HepG2 (cell line): ENCODE data around the gene INSRR.

Source experiments
- CC2D1A ChIP-seq: sonication (generic); formaldehyde crosslinking; IDR thresholded peaks from 2 replicates; pipeline ENCODE4 v1.8.1; 2023; ENCODE audit warnings: mild to moderate bottlenecking, missing genetic modification reagents
- CEBPB ChIP-seq: IDR thresholded peaks from 2 replicates; pipeline ENCODE4 v1.6.1; 2011; ENCODE audit warnings: low read depth, low read length, improper control_type of control experiment, borderline replicate concordance
- FLYWCH1 ChIP-seq: sonication (generic); formaldehyde crosslinking; IDR thresholded peaks from 2 replicates; pipeline ENCODE4 v1.8.1; 2023; ENCODE audit warnings: mild to moderate bottlenecking, missing genetic modification reagents
- JUND ChIP-seq: sonication (generic); formaldehyde crosslinking; IDR thresholded peaks from 2 replicates; pipeline ENCODE4 v1.8.0; 2022; ENCODE audit warnings: mild to moderate bottlenecking, missing genetic modification reagents
- TF ChIP-seq, protein P1 (sequence below): sonication (generic); formaldehyde crosslinking; IDR thresholded peaks from 2 replicates; pipeline ENCODE4 v1.5.0; 2020; ENCODE audit warnings: mild to moderate bottlenecking, missing genetic modification reagents, moderate library complexity
- TF ChIP-seq, protein P2 (sequence below): sonication (generic); formaldehyde crosslinking; IDR thresholded peaks from one replicate; pipeline ENCODE4 v1.5.1; 2020; ENCODE audit warnings: mild to moderate bottlenecking, missing genetic modification reagents; ENCODE audit errors: not compliant biosample characterization
- TF ChIP-seq, protein P3 (sequence below): sonication (generic); formaldehyde crosslinking; conservative IDR thresholded peaks from 2 replicates; pipeline ENCODE4 v1.4.0; 2020; ENCODE audit warnings: missing genetic modification reagents
- TF ChIP-seq, protein P4 (sequence below): sonication (generic); formaldehyde crosslinking; IDR thresholded peaks from 2 replicates; pipeline ENCODE4 v1.4.0; 2020; ENCODE audit warnings: missing genetic modification reagents, borderline replicate concordance

DNA sequence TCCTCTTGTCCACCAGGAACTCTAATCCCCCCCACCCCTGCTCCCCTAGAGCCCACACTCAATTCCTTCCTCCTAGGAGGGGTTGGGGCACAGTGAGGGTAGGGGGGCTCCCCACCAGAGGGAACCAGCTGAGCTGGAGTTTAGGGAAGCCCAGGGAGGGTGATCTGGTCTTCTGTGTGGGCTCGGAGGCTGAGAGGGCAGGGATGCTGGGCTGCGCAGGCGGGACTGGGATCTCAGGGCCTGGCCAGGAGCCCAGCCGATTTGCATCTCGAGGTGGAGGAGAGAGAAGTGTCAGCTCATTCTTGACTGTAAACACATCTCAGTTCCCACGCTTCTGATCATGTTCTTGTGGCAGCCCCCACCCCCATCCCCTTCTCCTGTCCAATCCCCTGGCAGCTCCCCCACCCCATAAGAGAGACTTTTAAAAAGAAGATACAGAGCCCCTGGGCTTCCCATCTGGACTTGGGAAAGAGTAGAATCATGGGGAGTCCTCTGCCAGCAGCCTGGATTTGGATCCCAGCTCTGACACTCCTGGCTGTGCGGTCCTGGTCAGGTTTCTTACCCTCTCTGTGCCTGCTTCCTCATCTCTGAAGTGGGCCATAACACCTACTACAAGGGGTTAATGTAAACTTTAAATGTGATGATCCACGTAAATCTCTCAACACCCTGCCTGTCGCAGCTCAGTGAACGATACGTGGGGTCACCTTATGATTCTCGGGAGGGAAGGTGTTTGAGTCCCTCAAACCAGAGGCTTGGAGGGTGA is 41.2 kb upstream of the INSRR start:
- TF ChIP-seq CEBPB (no peak), CC2D1A (CRISPR knock-in tag) (no peak), FLYWCH1 (CRISPR knock-in tag) (no peak), JUND (CRISPR knock-in tag) (no peak)
- TF ChIP-seq, protein P1, sequence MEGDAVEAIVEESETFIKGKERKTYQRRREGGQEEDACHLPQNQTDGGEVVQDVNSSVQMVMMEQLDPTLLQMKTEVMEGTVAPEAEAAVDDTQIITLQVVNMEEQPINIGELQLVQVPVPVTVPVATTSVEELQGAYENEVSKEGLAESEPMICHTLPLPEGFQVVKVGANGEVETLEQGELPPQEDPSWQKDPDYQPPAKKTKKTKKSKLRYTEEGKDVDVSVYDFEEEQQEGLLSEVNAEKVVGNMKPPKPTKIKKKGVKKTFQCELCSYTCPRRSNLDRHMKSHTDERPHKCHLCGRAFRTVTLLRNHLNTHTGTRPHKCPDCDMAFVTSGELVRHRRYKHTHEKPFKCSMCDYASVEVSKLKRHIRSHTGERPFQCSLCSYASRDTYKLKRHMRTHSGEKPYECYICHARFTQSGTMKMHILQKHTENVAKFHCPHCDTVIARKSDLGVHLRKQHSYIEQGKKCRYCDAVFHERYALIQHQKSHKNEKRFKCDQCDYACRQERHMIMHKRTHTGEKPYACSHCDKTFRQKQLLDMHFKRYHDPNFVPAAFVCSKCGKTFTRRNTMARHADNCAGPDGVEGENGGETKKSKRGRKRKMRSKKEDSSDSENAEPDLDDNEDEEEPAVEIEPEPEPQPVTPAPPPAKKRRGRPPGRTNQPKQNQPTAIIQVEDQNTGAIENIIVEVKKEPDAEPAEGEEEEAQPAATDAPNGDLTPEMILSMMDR (CRISPR knock-in tag), result no peak
- TF ChIP-seq, protein P2, sequence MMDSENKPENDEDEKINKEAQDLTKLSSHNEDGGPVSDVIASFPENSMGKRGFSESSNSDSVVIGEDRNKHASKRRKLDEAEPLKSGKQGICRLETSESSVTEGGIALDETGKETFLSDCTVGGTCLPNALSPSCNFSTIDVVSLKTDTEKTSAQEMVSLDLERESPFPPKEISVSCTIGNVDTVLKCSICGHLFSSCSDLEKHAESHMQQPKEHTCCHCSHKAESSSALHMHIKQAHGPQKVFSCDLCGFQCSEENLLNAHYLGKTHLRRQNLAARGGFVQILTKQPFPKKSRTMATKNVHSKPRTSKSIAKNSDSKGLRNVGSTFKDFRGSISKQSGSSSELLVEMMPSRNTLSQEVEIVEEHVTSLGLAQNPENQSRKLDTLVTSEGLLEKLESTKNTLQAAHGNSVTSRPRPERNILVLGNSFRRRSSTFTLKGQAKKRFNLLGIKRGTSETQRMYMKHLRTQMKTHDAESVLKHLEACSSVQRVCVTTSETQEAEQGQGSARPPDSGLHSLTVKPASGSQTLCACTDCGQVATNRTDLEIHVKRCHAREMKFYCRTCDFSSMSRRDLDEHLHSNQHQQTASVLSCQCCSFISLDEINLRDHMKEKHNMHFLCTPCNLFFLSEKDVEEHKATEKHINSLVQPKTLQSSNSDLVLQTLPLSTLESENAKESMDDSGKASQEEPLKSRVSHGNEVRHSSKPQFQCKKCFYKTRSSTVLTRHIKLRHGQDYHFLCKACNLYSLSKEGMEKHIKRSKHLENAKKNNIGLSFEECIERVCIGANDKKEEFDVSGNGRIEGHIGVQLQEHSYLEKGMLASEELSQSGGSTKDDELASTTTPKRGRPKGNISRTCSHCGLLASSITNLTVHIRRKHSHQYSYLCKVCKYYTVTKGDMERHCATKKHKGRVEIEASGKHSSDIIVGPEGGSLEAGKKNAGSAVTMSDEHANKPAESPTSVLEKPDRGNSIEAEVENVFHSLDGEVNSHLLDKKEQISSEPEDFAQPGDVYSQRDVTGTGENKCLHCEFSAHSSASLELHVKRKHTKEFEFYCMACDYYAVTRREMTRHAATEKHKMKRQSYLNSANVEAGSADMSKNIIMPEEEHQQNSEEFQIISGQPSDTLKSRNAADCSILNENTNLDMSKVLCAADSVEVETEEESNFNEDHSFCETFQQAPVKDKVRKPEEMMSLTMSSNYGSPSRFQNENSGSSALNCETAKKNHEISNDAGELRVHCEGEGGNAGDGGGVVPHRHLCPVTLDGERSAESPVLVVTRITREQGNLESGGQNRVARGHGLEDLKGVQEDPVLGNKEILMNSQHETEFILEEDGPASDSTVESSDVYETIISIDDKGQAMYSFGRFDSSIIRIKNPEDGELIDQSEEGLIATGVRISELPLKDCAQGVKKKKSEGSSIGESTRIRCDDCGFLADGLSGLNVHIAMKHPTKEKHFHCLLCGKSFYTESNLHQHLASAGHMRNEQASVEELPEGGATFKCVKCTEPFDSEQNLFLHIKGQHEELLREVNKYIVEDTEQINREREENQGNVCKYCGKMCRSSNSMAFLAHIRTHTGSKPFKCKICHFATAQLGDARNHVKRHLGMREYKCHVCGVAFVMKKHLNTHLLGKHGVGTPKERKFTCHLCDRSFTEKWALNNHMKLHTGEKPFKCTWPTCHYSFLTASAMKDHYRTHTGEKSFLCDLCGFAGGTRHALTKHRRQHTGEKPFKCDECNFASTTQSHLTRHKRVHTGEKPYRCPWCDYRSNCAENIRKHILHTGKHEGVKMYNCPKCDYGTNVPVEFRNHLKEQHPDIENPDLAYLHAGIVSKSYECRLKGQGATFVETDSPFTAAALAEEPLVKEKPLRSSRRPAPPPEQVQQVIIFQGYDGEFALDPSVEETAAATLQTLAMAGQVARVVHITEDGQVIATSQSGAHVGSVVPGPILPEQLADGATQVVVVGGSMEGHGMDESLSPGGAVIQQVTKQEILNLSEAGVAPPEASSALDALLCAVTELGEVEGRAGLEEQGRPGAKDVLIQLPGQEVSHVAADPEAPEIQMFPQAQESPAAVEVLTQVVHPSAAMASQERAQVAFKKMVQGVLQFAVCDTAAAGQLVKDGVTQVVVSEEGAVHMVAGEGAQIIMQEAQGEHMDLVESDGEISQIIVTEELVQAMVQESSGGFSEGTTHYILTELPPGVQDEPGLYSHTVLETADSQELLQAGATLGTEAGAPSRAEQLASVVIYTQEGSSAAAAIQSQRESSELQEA (CRISPR knock-in tag), result no peak
- TF ChIP-seq, protein P3, sequence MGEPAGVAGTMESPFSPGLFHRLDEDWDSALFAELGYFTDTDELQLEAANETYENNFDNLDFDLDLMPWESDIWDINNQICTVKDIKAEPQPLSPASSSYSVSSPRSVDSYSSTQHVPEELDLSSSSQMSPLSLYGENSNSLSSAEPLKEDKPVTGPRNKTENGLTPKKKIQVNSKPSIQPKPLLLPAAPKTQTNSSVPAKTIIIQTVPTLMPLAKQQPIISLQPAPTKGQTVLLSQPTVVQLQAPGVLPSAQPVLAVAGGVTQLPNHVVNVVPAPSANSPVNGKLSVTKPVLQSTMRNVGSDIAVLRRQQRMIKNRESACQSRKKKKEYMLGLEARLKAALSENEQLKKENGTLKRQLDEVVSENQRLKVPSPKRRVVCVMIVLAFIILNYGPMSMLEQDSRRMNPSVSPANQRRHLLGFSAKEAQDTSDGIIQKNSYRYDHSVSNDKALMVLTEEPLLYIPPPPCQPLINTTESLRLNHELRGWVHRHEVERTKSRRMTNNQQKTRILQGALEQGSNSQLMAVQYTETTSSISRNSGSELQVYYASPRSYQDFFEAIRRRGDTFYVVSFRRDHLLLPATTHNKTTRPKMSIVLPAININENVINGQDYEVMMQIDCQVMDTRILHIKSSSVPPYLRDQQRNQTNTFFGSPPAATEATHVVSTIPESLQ (CRISPR knock-in tag), result no peak
- TF ChIP-seq, protein P4, sequence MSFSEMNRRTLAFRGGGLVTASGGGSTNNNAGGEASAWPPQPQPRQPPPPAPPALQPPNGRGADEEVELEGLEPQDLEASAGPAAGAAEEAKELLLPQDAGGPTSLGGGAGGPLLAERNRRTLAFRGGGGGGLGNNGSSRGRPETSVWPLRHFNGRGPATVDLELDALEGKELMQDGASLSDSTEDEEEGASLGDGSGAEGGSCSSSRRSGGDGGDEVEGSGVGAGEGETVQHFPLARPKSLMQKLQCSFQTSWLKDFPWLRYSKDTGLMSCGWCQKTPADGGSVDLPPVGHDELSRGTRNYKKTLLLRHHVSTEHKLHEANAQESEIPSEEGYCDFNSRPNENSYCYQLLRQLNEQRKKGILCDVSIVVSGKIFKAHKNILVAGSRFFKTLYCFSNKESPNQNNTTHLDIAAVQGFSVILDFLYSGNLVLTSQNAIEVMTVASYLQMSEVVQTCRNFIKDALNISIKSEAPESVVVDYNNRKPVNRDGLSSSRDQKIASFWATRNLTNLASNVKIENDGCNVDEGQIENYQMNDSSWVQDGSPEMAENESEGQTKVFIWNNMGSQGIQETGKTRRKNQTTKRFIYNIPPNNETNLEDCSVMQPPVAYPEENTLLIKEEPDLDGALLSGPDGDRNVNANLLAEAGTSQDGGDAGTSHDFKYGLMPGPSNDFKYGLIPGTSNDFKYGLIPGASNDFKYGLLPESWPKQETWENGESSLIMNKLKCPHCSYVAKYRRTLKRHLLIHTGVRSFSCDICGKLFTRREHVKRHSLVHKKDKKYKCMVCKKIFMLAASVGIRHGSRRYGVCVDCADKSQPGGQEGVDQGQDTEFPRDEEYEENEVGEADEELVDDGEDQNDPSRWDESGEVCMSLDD, result no peak
